HK-2 (cell line): ENCODE data around the gene SESN1.
A peak's percentile ranks its signal among the peaks of the same experiment; 100 is the strongest.
"Not testable (repeated sequence)": the region's sequence is repeated elsewhere in the genome, so short reads cannot be mapped to it uniquely, and the experiment has no call there.

Experiments
- DNase-seq: peaks from one replicate; pipeline ENCODE4 v3.0.0-alpha.2; 2018; ENCODE audit not compliant: unreplicated experiment

The SESN1 gene

DNA sequence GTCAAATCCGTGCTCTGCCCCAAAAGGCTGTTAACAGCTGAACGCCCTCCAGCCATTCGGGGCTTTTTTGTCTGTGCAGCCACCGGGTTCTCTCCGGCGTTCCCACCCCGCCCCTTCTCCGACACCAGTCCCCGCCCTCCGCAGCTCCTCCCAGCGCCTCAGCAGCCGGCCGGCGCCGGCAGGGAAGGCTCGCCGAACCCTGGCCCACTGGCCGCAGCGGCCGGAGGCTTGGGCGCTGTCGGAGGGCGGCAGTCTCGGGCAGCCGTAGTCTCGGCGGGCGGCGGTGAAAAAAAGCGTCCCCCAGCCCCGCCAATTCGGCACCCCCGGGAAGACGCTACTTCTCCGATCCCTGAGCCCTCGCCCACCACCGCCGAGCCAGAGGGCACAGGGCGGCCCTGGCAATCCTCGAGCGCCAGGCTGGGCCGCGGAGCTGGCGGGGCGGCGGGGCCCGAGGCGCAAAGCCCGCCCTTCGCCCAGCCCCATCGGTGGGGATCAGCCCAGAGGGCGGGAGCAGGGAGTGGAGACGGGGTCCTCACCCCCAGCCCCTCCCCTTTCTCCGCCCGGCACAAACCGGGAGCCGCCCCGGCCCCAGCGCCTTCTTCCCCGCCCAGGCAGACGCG, at the start of gene SESN1:
TSS of gene SESN1 (minus strand) at position 431 of the 620 bp plus-strand sequence. CDS start 773 bp downstream, outside the sequence.
- DNase-seq = peak; percentile 90

- no peak for DNase-seq
Observed at GRCh38 chr6:109143191-109143590, 48.5 kb upstream of the SESN1 start.

GRCh38 chr6:109142067-109142466, 47.4 kb upstream of the SESN1 start:
- not testable (repeated sequence) for DNase-seq

- DNase-seq = no peak
Observed at GRCh38 chr6:109139109-109139508, 44.5 kb upstream of the SESN1 start.

DNA sequence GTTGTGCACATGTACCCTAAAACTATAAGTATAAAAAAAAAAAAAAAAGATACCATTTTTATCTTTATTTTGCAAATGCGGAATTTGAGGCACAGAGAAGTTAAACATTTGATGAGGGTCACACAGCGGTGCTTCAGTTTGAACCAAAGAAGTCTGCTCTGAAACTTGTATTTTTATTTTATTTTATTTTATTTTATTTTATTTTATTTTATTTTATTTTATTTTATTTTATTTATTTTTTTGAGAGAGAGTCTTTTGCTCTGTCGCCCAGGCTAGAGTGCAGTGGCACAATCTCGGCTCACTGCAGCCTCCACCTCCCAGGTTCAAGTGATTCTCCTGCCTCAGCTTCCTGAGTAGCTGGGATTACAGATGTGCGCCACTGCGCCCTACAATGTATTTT, 41.9 kb upstream of the SESN1 start:
- DNase-seq = not testable (repeated sequence)

- not testable (repeated sequence) for DNase-seq
Observed at GRCh38 chr6:109136039-109136438, 41.4 kb upstream of the SESN1 start.

GRCh38 chr6:109135600-109135999, 41.0 kb upstream of the SESN1 start:
- not testable (repeated sequence) for DNase-seq

GRCh38 chr6:109130065-109130464, 35.4 kb upstream of the SESN1 start:
- no peak for DNase-seq

DNA sequence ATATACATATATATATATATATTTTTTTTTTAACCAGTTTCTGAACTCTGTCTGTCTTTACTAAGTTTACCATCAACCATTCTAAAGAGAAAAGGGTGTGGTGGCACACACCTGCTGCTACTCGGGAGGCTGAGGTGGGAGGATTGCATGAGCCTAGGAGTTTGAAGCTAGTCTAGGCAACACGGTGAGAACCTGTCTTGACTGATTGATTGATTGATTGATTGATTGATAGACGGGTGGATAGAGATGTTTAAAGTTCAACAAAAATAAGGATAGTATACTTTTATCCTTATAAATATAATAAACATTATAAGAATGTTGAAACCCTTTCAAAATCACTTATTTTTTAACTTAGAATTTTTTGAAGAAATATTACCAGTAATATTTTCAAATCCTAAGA, 30.9 kb upstream of the SESN1 start:
- no peak for DNase-seq

DNA sequence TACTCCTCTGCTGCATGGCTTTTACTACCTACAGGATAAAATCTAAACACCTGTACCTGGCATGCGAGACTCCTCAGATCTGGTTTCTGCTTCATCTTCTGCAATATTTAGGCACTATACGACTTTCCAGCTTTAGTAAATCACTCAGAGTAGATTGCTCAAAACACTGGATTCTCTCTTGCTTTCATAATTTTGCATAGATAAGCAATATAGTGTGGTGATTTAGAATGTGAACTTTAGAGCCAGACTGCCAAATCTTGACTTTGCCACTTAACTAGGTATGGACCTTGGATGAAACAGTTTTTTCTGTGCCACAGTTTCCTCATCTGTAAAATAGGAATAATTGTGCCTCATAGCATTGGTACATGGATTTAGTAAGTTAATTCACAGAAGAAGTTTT, 29.6 kb upstream of the SESN1 start:
- DNase-seq = no peak

DNA sequence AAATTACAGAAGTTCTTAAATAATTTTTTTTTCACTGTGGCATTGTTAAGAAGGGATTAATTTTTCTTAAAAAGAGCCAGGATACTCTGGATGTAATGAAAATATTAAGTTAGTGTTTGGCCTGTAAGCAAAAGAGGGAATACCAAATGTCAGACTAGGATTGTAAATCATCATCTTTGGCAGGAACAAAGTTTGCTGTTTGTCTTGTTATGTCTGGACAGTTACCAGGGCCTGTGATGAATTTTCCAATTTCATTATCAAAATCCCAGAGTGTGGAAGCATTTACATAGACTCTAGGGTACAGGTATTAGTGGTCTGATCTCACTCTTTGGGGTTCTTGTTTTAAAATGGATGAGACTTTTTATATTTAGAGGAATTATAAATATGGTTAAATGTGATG, 26.8 kb upstream of the SESN1 start:
- no peak for DNase-seq

DNA sequence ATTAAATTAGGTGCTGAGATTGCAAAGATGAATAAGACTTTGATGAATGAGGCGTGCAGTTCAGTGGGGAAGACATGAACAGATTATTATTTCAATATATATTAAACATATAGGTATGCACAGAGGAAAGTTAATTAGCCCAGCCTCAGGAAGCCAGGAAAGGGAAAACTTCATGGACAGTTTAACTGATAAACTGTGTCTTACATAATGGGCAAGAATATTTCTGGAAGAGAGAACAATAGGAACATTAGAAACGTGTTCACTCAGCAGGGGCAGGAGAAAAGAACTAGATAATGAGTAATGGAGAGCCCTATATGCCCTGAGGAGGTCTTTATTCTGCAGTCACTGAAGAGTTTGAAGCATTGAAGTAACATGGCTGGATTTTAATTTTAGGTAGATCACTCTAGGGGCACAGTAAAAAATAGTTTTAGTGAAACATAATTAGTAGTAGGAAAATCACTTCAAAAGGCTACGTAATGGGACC, 24.3 kb upstream of the SESN1 start:
- DNase-seq = no peak

DNA sequence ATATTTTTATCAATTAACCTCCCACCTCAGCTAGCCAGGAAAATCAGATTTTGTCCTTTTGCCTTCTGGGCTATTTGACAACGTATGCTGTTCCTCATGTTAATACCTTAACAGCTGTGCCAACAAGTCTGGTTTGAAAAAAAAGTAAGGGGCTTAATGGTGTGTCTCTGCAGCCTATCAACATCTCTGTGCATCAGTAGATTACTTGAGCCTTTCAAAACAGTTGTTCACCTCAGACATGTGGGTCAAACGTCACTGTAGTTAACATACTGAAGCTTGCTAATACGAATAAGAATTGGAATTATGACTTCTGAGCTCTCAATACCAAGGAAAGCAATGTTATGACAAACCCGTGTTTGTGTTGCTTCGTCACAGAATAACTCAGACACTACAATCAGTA, 23.7 kb upstream of the SESN1 start:
- DNase-seq = no peak

- DNase-seq = no peak
Observed at GRCh38 chr6:109117346-109118035, 22.8 kb upstream of the SESN1 start.

GRCh38 chr6:109112663-109113062, 18.0 kb upstream of the SESN1 start:
- DNase-seq = not testable (repeated sequence)

GRCh38 chr6:109109663-109110062, 15.0 kb upstream of the SESN1 start:
- DNase-seq = not testable (repeated sequence)

GRCh38 chr6:109105681-109106080, 11.0 kb upstream of the SESN1 start:
- no peak for DNase-seq

GRCh38 chr6:109104512-109104911, 9.9 kb upstream of the SESN1 start:
- no peak for DNase-seq

- no peak for DNase-seq
Observed at GRCh38 chr6:109103942-109104341, 9.3 kb upstream of the SESN1 start.

GRCh38 chr6:109102762-109103161, 8.1 kb upstream of the SESN1 start:
- no peak for DNase-seq

DNA sequence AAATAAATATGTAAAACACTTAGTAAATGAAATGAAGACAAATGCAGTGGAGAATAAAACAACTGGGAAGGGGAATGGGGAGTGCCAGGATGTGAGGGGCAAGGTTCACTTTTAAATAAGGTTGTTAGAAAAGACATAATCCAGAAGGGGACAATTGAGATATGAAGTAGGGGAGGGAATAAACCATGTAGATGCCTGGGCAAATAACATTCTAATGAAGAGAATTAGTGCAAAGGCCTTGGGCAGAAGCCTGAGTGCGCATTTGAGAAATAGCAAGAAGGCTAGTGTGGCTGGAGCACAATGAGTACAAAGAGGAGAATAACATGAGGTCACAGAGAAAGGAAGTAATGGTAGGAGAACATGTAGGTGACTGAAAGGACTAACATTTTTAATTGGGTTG, 3.0 kb upstream of the SESN1 start:
- DNase-seq = no peak

DNA sequence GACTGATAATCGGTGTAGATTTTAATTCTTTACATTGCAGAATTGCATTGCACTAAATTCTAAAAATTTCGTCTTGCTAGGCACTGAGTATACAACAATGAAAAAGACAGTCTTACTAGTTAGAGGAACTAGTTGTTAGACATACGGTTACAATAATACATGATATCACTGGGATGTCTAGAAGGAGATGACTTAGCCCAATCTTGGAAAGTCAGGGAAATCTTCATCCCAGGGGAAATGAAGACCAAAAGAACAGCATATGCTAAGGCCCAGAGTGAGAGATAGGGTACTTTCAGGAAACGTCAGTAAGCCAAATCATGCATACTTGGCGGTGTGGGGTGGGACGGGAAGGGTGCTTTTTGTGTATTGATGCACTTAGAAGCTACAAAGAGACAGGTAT, 1.6 kb upstream of the SESN1 start:
- no peak for DNase-seq

- DNase-seq = no peak
Observed at GRCh38 chr6:109095835-109096084, 1.1 kb upstream of the SESN1 start.
